H1 (cell line): ENCODE measurements around the gene VAT1L. TPM values are rescaled to one million over a fixed set of nuclear protein-coding genes. Genes with fewer than 3 reads are reported as not detected.

Source experiments
- ATF2 ChIP-seq: IDR thresholded peaks from 2 replicates; pipeline ENCODE4 v1.6.1; 2012; ENCODE audit warnings: low read length, inconsistent platforms
- ATF3 ChIP-seq: IDR thresholded peaks from 2 replicates; pipeline ENCODE4 v1.6.1; 2011; ENCODE audit warnings: low read depth, mild to moderate bottlenecking, low read length; ENCODE audit not compliant: insufficient read depth
- CHD7 ChIP-seq: fragments of 300-600 bp; sonication (generic); IDR thresholded peaks from 2 replicates; pipeline ENCODE4 v1.7.1; 2012; ENCODE audit warnings: low read length, moderate library complexity, mild to moderate bottlenecking, inconsistent platforms; ENCODE audit not compliant: insufficient replicate concordance
- CTCF ChIP-seq, 3 experiments: IDR thresholded peaks; 1 replicate in 2 of 3; 2 replicates in 1 of 3; pipeline versions ENCODE4 v1.5.1 to v1.6.1; 2011; ENCODE audit warnings: low read length in 3 of 3, mild to moderate bottlenecking in 3 of 3, inconsistent platforms in 2 of 3, low read depth in 1 of 3, moderate library complexity in 1 of 3; ENCODE audit not compliant: insufficient read depth in 1 of 3; ENCODE audit errors: control extremely low read depth in 1 of 3
- FOSL1 ChIP-seq: IDR thresholded peaks from 2 replicates; pipeline ENCODE4 v1.6.1; 2011; ENCODE audit warnings: mild to moderate bottlenecking, low read depth, low read length, moderate library complexity; ENCODE audit not compliant: insufficient read depth
- SUZ12 ChIP-seq: fragments of 200-600 bp; sonication (generic); IDR thresholded peaks from 2 replicates; pipeline ENCODE4 v1.6.1; 2012; ENCODE audit warnings: mild to moderate bottlenecking, inconsistent platforms, low read length, moderate library complexity, mixed read lengths
- polyA plus RNA-seq, 7 experiments: library from polyadenylated mRNA; depleted of rRNA in 3 of 7; stranded (reverse) in 5 of 7; unstranded in 2 of 7; fragments of >200 nt in 5 of 7; fragments of 200-250 nt in 2 of 7; gene quantifications; 1 replicate in 5 of 7; 2 replicates in 1 of 7; 4 replicates in 1 of 7; pipeline versions ENCODE4 v1.2.1 to v1.2.3, GENCODE V29; 2011 to 2013; ENCODE audit warnings: missing spikeins in 2 of 7, mixed read lengths in 2 of 7
- total RNA-seq: library from RNA; stranded (reverse); fragmentation: NEBNext Ultra II Directional; extraction: Animal tissue kit (Norgen Biotek cat#: 25700); gene quantifications from 2 replicates; pipeline ENCODE4 v1.2.1, GENCODE V29; 2021

The VAT1L gene
- total and polyA plus RNA-seq, 2 of the 8 experiments (the other 6 are each of a cell fraction or from before 2014, with no cell fraction given): 46.3 to 48.2 TPM

- TF ChIP-seq ATF2 (no peak), FOSL1 (no peak), CTCF (IDR thresholded peaks at IDR 0.05; ENCODE audit: control extremely low read depth in 1 of 3, insufficient read depth in 1 of 3, low read depth in 1 of 3, low read length in 3 of 3) (no peak), CHD7 (no peak), SUZ12 (no peak), ATF3 (no peak)
These were observed 27.2 kb upstream of the VAT1L start (continued) for GRCh38 chr16:77761204-77761603.
